Measurements from ENCODE around the gene C19orf67.

- TF ChIP-seq CTCF (IDR thresholded peaks at IDR 0.05 in 4 of 5, conservative IDR thresholded peaks at IDR 0.05 in 1 of 5) = no peak
- TF ChIP-seq POLR2A (IDR thresholded peaks at IDR 0.05) = no peak
Measured at GRCh38 chr19:14058182-14059092, 27.1 kb downstream of the C19orf67 start.
